B cell (primary cell): ENCODE data around the gene TBC1D1. TPM values are rescaled to one million over a fixed set of nuclear protein-coding genes. Genes with fewer than 3 reads are reported as not detected.

Experiments used
- ATAC-seq: fragments of 200-7000 bp; cut with Tn5 transposase; one replicate; pipeline ENCODE4 v1.10.0; 2021; ENCODE audit warnings: low read depth, mild to moderate bottlenecking, moderate number of reproducible peaks, moderate library complexity
- CTCF ChIA-PET: fragments of 350-600 bp; sonication (Branson Sonifier 250); formaldehyde crosslinking; loops from one replicate; lab custom pipeline; 2021; ENCODE audit warnings: antibody characterized with exemption, inconsistent platforms; lab: Charles Lee
- POLR2A ChIA-PET: fragments of 350-600 bp; sonication (Branson Sonifier 250); formaldehyde crosslinking; loops from one replicate; lab custom pipeline; 2021; ENCODE audit warnings: antibody characterized with exemption; lab: Charles Lee
- DNase-seq: peaks from one replicate; pipeline ENCODE4 v3.0.0; 2013
- H2AFZ ChIP-seq: 2 replicates; pipeline ENCODE4 v1.6.1; 2012; ENCODE audit warnings: mild to moderate bottlenecking, low read depth, low read length; ENCODE audit not compliant: insufficient read depth, poor library complexity, severe bottlenecking
- H3K27ac ChIP-seq, 2 donors: 1 replicate in 1 of 2; 2 replicates in 1 of 2; pipeline ENCODE4 v1.5.1; 2012 to 2013; ENCODE audit warnings: low read length in 2 of 2, mild to moderate bottlenecking in 2 of 2, moderate library complexity in 1 of 2
- H3K27me3 ChIP-seq, 4 experiments: fragments of 200-600 bp in 1 of 4; sonication (generic) in 1 of 4; replicated peaks in 1 of 4; 1 replicate in 2 of 4; 2 replicates in 2 of 4; pipeline versions ENCODE4 v1.6.1 to v1.7.0; 2013 to 2016; ENCODE audit warnings: low read length in 3 of 4, mild to moderate bottlenecking in 2 of 4, mixed read lengths in 1 of 4, moderate library complexity in 1 of 4; ENCODE audit not compliant: insufficient read depth in 4 of 4, control insufficient read depth in 3 of 4; ENCODE audit errors: control extremely low read depth in 1 of 4
- H3K36me3 ChIP-seq, 2 experiments: replicated peaks in 1 of 2; 1 replicate in 1 of 2; 2 replicates in 1 of 2; pipeline versions ENCODE4 v1.6.1 to v1.7.1; 2013; ENCODE audit warnings: low read length in 1 of 2; ENCODE audit not compliant: insufficient read depth in 2 of 2, control insufficient read depth in 1 of 2; ENCODE audit errors: control extremely low read depth in 1 of 2, extremely low read depth in 1 of 2
- H3K4me1 ChIP-seq, 2 donors: fragments of 200-600 bp in 1 of 2; sonication (generic) in 1 of 2; 1 replicate in 1 of 2; 2 replicates in 1 of 2; pipeline versions ENCODE4 v1.5.1 to v1.6.1; 2013 to 2017; ENCODE audit warnings: low read length in 2 of 2; ENCODE audit not compliant: control insufficient read depth in 2 of 2, insufficient read depth in 2 of 2
- H3K4me2 ChIP-seq: replicated peaks from 2 replicates; pipeline ENCODE3; 2012; ENCODE audit warnings: mild to moderate bottlenecking, low read depth, low read length; ENCODE audit not compliant: poor library complexity, severe bottlenecking
- H3K4me3 ChIP-seq, 5 experiments: fragments of 200-600 bp in 1 of 5; sonication (generic) in 1 of 5; 1 replicate in 3 of 5; 2 replicates in 2 of 5; pipeline versions ENCODE4 v1.5.1 to v1.7.0; 2011 to 2016; ENCODE audit warnings: low read length in 4 of 5, mild to moderate bottlenecking in 4 of 5, low read depth in 2 of 5, control low read depth in 1 of 5, moderate library complexity in 1 of 5; ENCODE audit not compliant: insufficient read depth in 1 of 5; ENCODE audit errors: control extremely low read depth in 1 of 5, extremely low read depth in 1 of 5
- H3K79me2 ChIP-seq: fragments of 200-600 bp; sonication (generic); one replicate; pipeline ENCODE4 v1.6.0; 2016; ENCODE audit warnings: low read length; ENCODE audit not compliant: control insufficient read depth, insufficient read depth
- H3K9ac ChIP-seq: fragments of 200-600 bp; sonication (generic); 2 replicates; pipeline ENCODE4 v1.6.1; 2017; ENCODE audit warnings: mild to moderate bottlenecking, low read length, moderate library complexity
- H3K9me3 ChIP-seq, 3 donors: one replicate each; pipeline versions ENCODE4 v1.6.1 to v1.7.1; 2013; ENCODE audit warnings: low read length in 2 of 3; ENCODE audit not compliant: control insufficient read depth in 2 of 3, insufficient read depth in 1 of 3; ENCODE audit errors: control extremely low read depth in 1 of 3
- H4K20me1 ChIP-seq: 2 replicates; pipeline ENCODE4 v1.6.0; 2012; ENCODE audit warnings: mild to moderate bottlenecking, low read length; ENCODE audit not compliant: insufficient read depth, control insufficient read depth, poor library complexity, severe bottlenecking
- H3K27ac Mint-ChIP-seq: one replicate; pipeline ENCODE4 v1.8.0; 2021; ENCODE audit warnings: mixed read lengths
- H3K27me3 Mint-ChIP-seq: one replicate; pipeline ENCODE4 v1.8.0; 2021; ENCODE audit warnings: mixed read lengths
- H3K4me1 Mint-ChIP-seq: one replicate; pipeline ENCODE4 v1.8.0; 2021; ENCODE audit warnings: mixed read lengths
- H3K4me3 Mint-ChIP-seq: one replicate; pipeline ENCODE4 v1.8.0; 2021; ENCODE audit warnings: mixed read lengths
- H3K9me3 Mint-ChIP-seq: one replicate; pipeline ENCODE4 v1.8.0; 2022; ENCODE audit warnings: mixed read lengths; ENCODE audit not compliant: insufficient read depth
- CTCF ChIP-seq: fragments of 200-600 bp; IDR thresholded peaks from one replicate; pipeline ENCODE4 v1.8.0; 2022; ENCODE audit warnings: antibody characterized with exemption, mild to moderate bottlenecking
- EZH2 ChIP-seq: IDR thresholded peaks from 2 replicates; pipeline ENCODE4 v1.6.1; 2012; ENCODE audit warnings: borderline replicate concordance, low read depth, mild to moderate bottlenecking, moderate library complexity, low read length; ENCODE audit not compliant: insufficient read depth, poor library complexity, severe bottlenecking
- WGBS: methylation state at CpG from one replicate; pipeline ENCODE4 v1.1.5; 2013; ENCODE audit warnings: missing lambda C conversion rate; ENCODE audit not compliant: insufficient coverage; 5-methylcytosine and 5-hydroxymethylcytosine counted together
- intact Hi-C: fragments of 100-400 bp; cut with micrococcal nuclease; formaldehyde crosslinking; loops from one replicate; pipeline ENCODE4 v1.10.0; 2022
- polyA plus RNA-seq: library from polyadenylated mRNA; depleted of rRNA; stranded (reverse); fragments of >200 nt; gene quantifications from 2 replicates; pipeline ENCODE4 v1.2.3, GENCODE V29; 2012
- total RNA-seq, 2 donors: library from RNA; stranded (reverse); fragments of 120-200 nt in 1 of 2; gene quantifications; 1 replicate in 1 of 2; 2 replicates in 1 of 2; pipeline versions ENCODE4 v1.2.3 to v1.2.4, GENCODE V29; 2013 to 2022

Gene TBC1D1
- total and polyA plus RNA-seq, 2 donors (not counting 1 experiment from before 2014, with no cell fraction given), result 88.2 to 98.7 TPM

GRCh38 chr4:38167973-38168372 lies 277.1 kb downstream of the TBC1D1 start:
- Mint-ChIP-seq H3K27ac (no peak overlapping the region), H3K27me3 (peaks cover 14% of the 10 kb centered on the region), H3K4me1 (no peaks in the 10 kb centered on the region), H3K4me3 (no peak overlapping the region), H3K9me3 (peaks cover 3% of the 10 kb centered on the region)
- no peaks in the 10 kb centered on the region for H4K20me1 ChIP-seq
- intact Hi-C loops, result no loop called here
- ATAC-seq (no peak), DNase-seq (no peak)
- TF ChIP-seq EZH2 (no peak), CTCF (no peak)
- peaks cover 0 to 8% (median 6%) of the 10 kb centered on the region in 3 donors for H3K9me3 ChIP-seq
- CTCF ChIA-PET, result no interaction called here
- no peak overlapping the region for H3K27ac ChIP-seq
- H3K27me3 ChIP-seq, result no peaks in the 10 kb centered on the region
- WGBS, result 83% methylated on average over 1 of the region's 4 CpGs
- H2AFZ ChIP-seq, result no peak overlapping the region
- no peaks in the 10 kb centered on the region for H3K4me1 ChIP-seq
- no peak overlapping the region for H3K4me3 ChIP-seq
- POLR2A ChIA-PET, result no interaction called here
- no peaks in the 10 kb centered on the region for H3K79me2 ChIP-seq
- no peak overlapping the region for H3K9ac ChIP-seq
- no peaks in the 10 kb centered on the region for H3K36me3 ChIP-seq
- no peak overlapping the region for H3K4me2 ChIP-seq

GRCh38 chr4:38169524-38169923 lies 278.6 kb downstream of the TBC1D1 start:
- Mint-ChIP-seq H3K9me3 (peaks cover under 1% of the 10 kb centered on the region), H3K4me3 (no peak overlapping the region), H3K27me3 (peaks cover 23% of the 10 kb centered on the region), H3K4me1 (no peaks in the 10 kb centered on the region), H3K27ac (no peak overlapping the region)
- WGBS, result no CpG with 5 or more reads among the region's 5 CpGs
- Histone ChIP-seq H3K36me3 (no peaks in the 10 kb centered on the region), H4K20me1 (no peaks in the 10 kb centered on the region), H3K27ac (no peak overlapping the region), H3K4me3 (no peak overlapping the region), H2AFZ (no peak overlapping the region), H3K79me2 (no peaks in the 10 kb centered on the region), H3K4me2 (no peak overlapping the region), H3K9me3 (peaks cover 0 to 5% (median 1%) of the 10 kb centered on the region in 3 donors), H3K9ac (no peak overlapping the region), H3K27me3 (peaks cover 0 to 2% (median 0%) of the 10 kb centered on the region in 4 experiments), H3K4me1 (peaks cover under 1 to 2% of the 10 kb centered on the region in 2 donors)
- TF ChIP-seq CTCF, result no peak
- TF ChIP-seq EZH2, result no peak
- ATAC-seq (no peak), DNase-seq (no peak)
- POLR2A ChIA-PET, result no interaction called here
- intact Hi-C loops, result no loop called here
- CTCF ChIA-PET, result interaction anchor here (0.6 to 1.0 kb wide), 2 partner anchors 729 to 733 kb away, joined by 3 to 4 read pairs; no protein-coding TSS in a partner anchor
